HG03432 (cell line): Measurements from ENCODE around the gene TGFBRAP1.

Source experiments
- ATAC-seq: cut with Tn5 transposase; IDR thresholded peaks from one replicate; pipeline ENCODE4 v1.9.1; 2021; ENCODE audit warnings: mild to moderate bottlenecking, moderate library complexity; ENCODE audit not compliant: unreplicated experiment

TGFBRAP1 gene

GRCh38 chr2:105329561-105330495, at the start of gene TGFBRAP1:
Gene TGFBRAP1, minus strand, starts transcription at chr2:105329735. Its CDS starts 21,434 bp downstream, at chr2:105308301.
- peak; percentile 81 for ATAC-seq

- ATAC-seq: no peak
Measured at GRCh38 chr2:105378921-105379383, 49.4 kb upstream of the TGFBRAP1 start.

GRCh38 chr2:105378276-105378840, 48.8 kb upstream of the TGFBRAP1 start:
- no peak for ATAC-seq

GRCh38 chr2:105377871-105378270, 48.3 kb upstream of the TGFBRAP1 start:
- ATAC-seq: no peak

GRCh38 chr2:105376789-105377240, 47.3 kb upstream of the TGFBRAP1 start:
- no peak for ATAC-seq

GRCh38 chr2:105376010-105376409, 46.5 kb upstream of the TGFBRAP1 start:
- no peak for ATAC-seq

GRCh38 chr2:105375001-105375561, 45.5 kb upstream of the TGFBRAP1 start:
- ATAC-seq: no peak

GRCh38 chr2:105373895-105374401, 44.4 kb upstream of the TGFBRAP1 start:
- ATAC-seq: peak; percentile 92

- peak; percentile 26 for ATAC-seq
Measured at GRCh38 chr2:105373344-105373781, 43.8 kb upstream of the TGFBRAP1 start.

- ATAC-seq: no peak
Measured at GRCh38 chr2:105371810-105372209, 42.3 kb upstream of the TGFBRAP1 start.

- ATAC-seq: no peak
Measured at GRCh38 chr2:105371156-105371555, 41.6 kb upstream of the TGFBRAP1 start.

GRCh38 chr2:105369777-105370690, 40.5 kb upstream of the TGFBRAP1 start:
- ATAC-seq: peak; percentile 78

GRCh38 chr2:105368759-105369408, 39.3 kb upstream of the TGFBRAP1 start:
- ATAC-seq: no peak

- no peak for ATAC-seq
Measured at GRCh38 chr2:105365206-105365605, 35.7 kb upstream of the TGFBRAP1 start.

GRCh38 chr2:105364436-105365139, 35.1 kb upstream of the TGFBRAP1 start:
- no peak for ATAC-seq

GRCh38 chr2:105362862-105363591, 33.5 kb upstream of the TGFBRAP1 start:
- no peak for ATAC-seq

GRCh38 chr2:105361102-105361889, 31.8 kb upstream of the TGFBRAP1 start:
- ATAC-seq: no peak

GRCh38 chr2:105358593-105358992, 29.1 kb upstream of the TGFBRAP1 start:
- ATAC-seq: no peak
